Astrocyte of the spinal cord (primary cell): ENCODE results near the gene NHERF1.

Experiments used
- DNase-seq: peaks from one replicate; pipeline ENCODE4 v3.0.0; 2011; ENCODE audit warnings: low read depth, low spot score
- H3K4me3 ChIP-seq: 2 replicates; pipeline ENCODE4 v1.5.1; 2011; ENCODE audit warnings: low read depth, mild to moderate bottlenecking, low read length, moderate library complexity
- CTCF ChIP-seq: IDR thresholded peaks from 2 replicates; pipeline ENCODE4 v1.5.1; 2012; ENCODE audit warnings: low read depth, mild to moderate bottlenecking, low read length, inconsistent platforms
- in situ Hi-C: cut with HindIII; loops from 2 replicates; pipeline ENCODE4 v1.10.0; 2017; ENCODE audit warnings: low sequenced_read_pairs

NHERF1 gene

GRCh38 chr17:74742978-74743545, 5.4 kb upstream of the NHERF1 start:
- no peak for DNase-seq
- no peak overlapping the region for H3K4me3 ChIP-seq

GRCh38 chr17:74743755-74744154, 4.7 kb upstream of the NHERF1 start:
- TF ChIP-seq CTCF: no peak
- in situ Hi-C loops: no loop called here
- DNase-seq: no peak
- no peak overlapping the region for H3K4me3 ChIP-seq

More at GRCh38 chr17:74742978-74743545, 5.4 kb upstream of the NHERF1 start:
- no peak for TF ChIP-seq CTCF
- in situ Hi-C loops: no loop called here

- no peak for TF ChIP-seq CTCF
- in situ Hi-C loops: no loop called here
- no peak overlapping the region for H3K4me3 ChIP-seq
- no peak for DNase-seq
Observed at GRCh38 chr17:74744349-74744713, 4.1 kb upstream of the NHERF1 start.

- peak; percentile 68 for DNase-seq
- in situ Hi-C loops: no loop called here
- H3K4me3 ChIP-seq: peak overlapping the region; percentile 27
- peak; percentile 100 for TF ChIP-seq CTCF
Observed at GRCh38 chr17:74744714-74745547, 3.5 kb upstream of the NHERF1 start.

- DNase-seq: no peak
- in situ Hi-C loops: no loop called here
- no peak for TF ChIP-seq CTCF
- no peak overlapping the region for H3K4me3 ChIP-seq
Observed at GRCh38 chr17:74745548-74746177, 2.8 kb upstream of the NHERF1 start.

- H3K4me3 ChIP-seq: no peak overlapping the region
- TF ChIP-seq CTCF: no peak
- no peak for DNase-seq
- in situ Hi-C loops: no loop called here
Observed at GRCh38 chr17:74746376-74746775, 2.1 kb upstream of the NHERF1 start.
